Hepatocyte (in vitro differentiated cells): ENCODE measurements around the gene SV2A. TPM values are rescaled to one million over a fixed set of nuclear protein-coding genes. Genes with fewer than 3 reads are reported as not detected.
"Not testable (repeated sequence)": the region's sequence is repeated elsewhere in the genome, so short reads cannot be mapped to it uniquely, and the experiment has no call there.

Experiments used
- DNase-seq: peaks from one replicate; pipeline ENCODE4 v3.0.0-alpha.2; 2016; ENCODE audit warnings: low spot score
- H2AFZ ChIP-seq: fragments of 200-600 bp; sonication (generic); 2 replicates; pipeline ENCODE4 v1.6.0; 2016; ENCODE audit warnings: antibody characterized with exemption, mild to moderate bottlenecking
- H3K27ac ChIP-seq: fragments of 200-600 bp; sonication (generic); 2 replicates; pipeline ENCODE4 v1.5.1; 2016; ENCODE audit warnings: mild to moderate bottlenecking
- H3K27me3 ChIP-seq: fragments of 200-600 bp; sonication (generic); 2 replicates; pipeline ENCODE4 v1.6.1; 2016
- H3K36me3 ChIP-seq: fragments of 200-600 bp; sonication (generic); replicated peaks from 2 replicates; pipeline ENCODE4 v1.5.1; 2016; ENCODE audit warnings: low read depth; ENCODE audit not compliant: insufficient read depth
- H3K4me1 ChIP-seq: fragments of 200-600 bp; sonication (generic); 2 replicates; pipeline ENCODE4 v1.5.1; 2016; ENCODE audit warnings: mild to moderate bottlenecking, moderate library complexity; ENCODE audit not compliant: insufficient read depth
- H3K4me2 ChIP-seq: fragments of 200-600 bp; sonication (generic); 2 replicates; pipeline ENCODE4 v1.6.0; 2016
- H3K4me3 ChIP-seq: fragments of 200-600 bp; sonication (generic); 2 replicates; pipeline ENCODE4 v1.5.1; 2016; ENCODE audit warnings: mild to moderate bottlenecking
- H3K79me2 ChIP-seq: fragments of 200-600 bp; sonication (generic); 2 replicates; pipeline ENCODE4 v1.6.0; 2017; ENCODE audit warnings: mild to moderate bottlenecking
- H3K9me2 ChIP-seq: fragments of 200-600 bp; sonication (generic); replicated peaks from 2 replicates; pipeline ENCODE4 v1.6.0; 2017; ENCODE audit warnings: mild to moderate bottlenecking; ENCODE audit not compliant: insufficient read depth
- H3K9me3 ChIP-seq: fragments of 200-600 bp; sonication (generic); 2 replicates; pipeline ENCODE4 v1.5.1; 2016; ENCODE audit warnings: low read depth, mild to moderate bottlenecking
- H4K20me1 ChIP-seq: fragments of 200-600 bp; sonication (generic); 2 replicates; pipeline ENCODE4 v1.6.0; 2016; ENCODE audit warnings: mild to moderate bottlenecking; ENCODE audit not compliant: insufficient read depth, poor library complexity, severe bottlenecking
- EZH2 ChIP-seq: fragments of 200-600 bp; sonication (generic); IDR thresholded peaks from 2 replicates; pipeline ENCODE4 v1.6.1; 2016; ENCODE audit warnings: antibody characterized with exemption, mild to moderate bottlenecking, borderline replicate concordance
- EZH2phosphoT487 ChIP-seq: fragments of 200-600 bp; sonication (generic); IDR thresholded peaks from one replicate; pipeline ENCODE4 v1.6.1; 2018; ENCODE audit warnings: antibody characterized with exemption, mild to moderate bottlenecking, low read depth, moderate library complexity; ENCODE audit not compliant: unreplicated experiment, severe bottlenecking
- WGBS: methylation state at CpG from one replicate; pipeline ENCODE4 v1.1.6; 2016; ENCODE audit warnings: low lambda C conversion rate; ENCODE audit errors: missing lambda C conversion rate; 5-methylcytosine and 5-hydroxymethylcytosine counted together
- polyA plus RNA-seq: library from polyadenylated mRNA; unstranded; fragments of >200 nt; fragmentation: Nextera tagmentation; extraction: Ambion mirVana; gene quantifications from 2 replicates; pipeline ENCODE4 v1.2.1, GENCODE V29; 2016
- total RNA-seq: library from RNA; depleted of rRNA; stranded (reverse); fragments of >200 nt; gene quantifications from 2 replicates; pipeline ENCODE4 v1.2.3, GENCODE V29; 2014
- TF ChIP-seq, protein P1 (sequence below): fragments of 200-600 bp; sonication (generic); IDR thresholded peaks from 2 replicates; pipeline ENCODE4 v1.5.1; 2016; ENCODE audit warnings: antibody characterized with exemption, mild to moderate bottlenecking; ENCODE audit not compliant: poor library complexity

SV2A gene
- total and polyA plus RNA-seq, 2 experiments from 2014 or later: 5.0 to 5.5 TPM

DNA sequence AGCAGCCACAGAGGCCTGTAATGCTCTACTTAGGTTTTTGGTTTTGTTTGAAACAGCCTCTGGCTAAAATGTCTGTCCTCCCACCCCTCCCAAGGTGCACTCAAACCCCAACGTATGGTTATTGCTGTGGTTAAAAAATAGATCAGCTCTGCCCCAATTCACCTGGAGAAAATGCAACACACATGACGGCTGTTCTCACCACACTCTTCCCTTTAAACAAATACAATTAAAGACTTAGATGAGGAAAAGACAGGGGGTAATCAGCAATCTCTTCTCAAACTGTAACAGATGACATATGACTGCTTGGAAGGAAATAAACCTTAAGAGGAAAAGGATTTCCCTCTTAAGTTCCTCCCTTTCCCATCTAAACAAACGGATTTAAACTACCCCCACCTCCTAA, 25.2 kb upstream of the SV2A start:
- no peak overlapping the region for H2AFZ ChIP-seq
- no peak for TF ChIP-seq EZH2phosphoT487
- TF ChIP-seq EZH2: no peak
- TF ChIP-seq, protein P1, sequence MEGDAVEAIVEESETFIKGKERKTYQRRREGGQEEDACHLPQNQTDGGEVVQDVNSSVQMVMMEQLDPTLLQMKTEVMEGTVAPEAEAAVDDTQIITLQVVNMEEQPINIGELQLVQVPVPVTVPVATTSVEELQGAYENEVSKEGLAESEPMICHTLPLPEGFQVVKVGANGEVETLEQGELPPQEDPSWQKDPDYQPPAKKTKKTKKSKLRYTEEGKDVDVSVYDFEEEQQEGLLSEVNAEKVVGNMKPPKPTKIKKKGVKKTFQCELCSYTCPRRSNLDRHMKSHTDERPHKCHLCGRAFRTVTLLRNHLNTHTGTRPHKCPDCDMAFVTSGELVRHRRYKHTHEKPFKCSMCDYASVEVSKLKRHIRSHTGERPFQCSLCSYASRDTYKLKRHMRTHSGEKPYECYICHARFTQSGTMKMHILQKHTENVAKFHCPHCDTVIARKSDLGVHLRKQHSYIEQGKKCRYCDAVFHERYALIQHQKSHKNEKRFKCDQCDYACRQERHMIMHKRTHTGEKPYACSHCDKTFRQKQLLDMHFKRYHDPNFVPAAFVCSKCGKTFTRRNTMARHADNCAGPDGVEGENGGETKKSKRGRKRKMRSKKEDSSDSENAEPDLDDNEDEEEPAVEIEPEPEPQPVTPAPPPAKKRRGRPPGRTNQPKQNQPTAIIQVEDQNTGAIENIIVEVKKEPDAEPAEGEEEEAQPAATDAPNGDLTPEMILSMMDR: no peak
- no peaks in the 10 kb centered on the region for H3K9me2 ChIP-seq
- H3K79me2 ChIP-seq: peaks cover 4% of the 10 kb centered on the region
- no peaks in the 10 kb centered on the region for H4K20me1 ChIP-seq
- peaks cover 14% of the 10 kb centered on the region for H3K4me1 ChIP-seq
- H3K4me2 ChIP-seq: no peak overlapping the region
- H3K9me3 ChIP-seq: no peaks in the 10 kb centered on the region
- 52% methylated on average over 3 of the region's 3 CpGs for WGBS
- H3K27ac ChIP-seq: peak overlapping the region; percentile 60
- no peaks in the 10 kb centered on the region for H3K36me3 ChIP-seq
- no peak overlapping the region for H3K4me3 ChIP-seq
- H3K27me3 ChIP-seq: no peaks in the 10 kb centered on the region
- no peak for DNase-seq

DNA sequence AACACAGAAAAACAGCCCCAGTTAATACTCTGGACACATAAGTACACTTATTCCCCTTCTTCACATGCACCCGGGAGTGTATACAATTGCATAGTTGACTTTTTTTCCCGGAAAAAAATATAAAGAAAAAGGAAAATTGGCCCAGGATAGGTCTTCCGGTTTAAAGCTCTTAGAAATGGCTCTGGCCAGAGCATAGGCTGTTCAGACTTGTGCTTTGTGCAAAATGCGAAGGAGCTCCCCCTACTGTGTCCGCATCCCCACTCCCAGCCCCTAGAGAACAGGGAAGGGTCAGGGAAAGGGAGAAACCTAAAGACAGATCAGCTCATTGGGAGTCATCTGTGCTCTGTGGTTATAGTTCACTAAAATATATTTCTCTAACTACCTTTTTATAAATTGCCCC, 24.6 kb upstream of the SV2A start:
- H3K79me2 ChIP-seq: peaks cover 4% of the 10 kb centered on the region
- peak overlapping the region; percentile 60 for H3K27ac ChIP-seq
- no peaks in the 10 kb centered on the region for H3K9me3 ChIP-seq
- no peak overlapping the region for H3K4me2 ChIP-seq
- H4K20me1 ChIP-seq: no peaks in the 10 kb centered on the region
- H3K4me1 ChIP-seq: peaks cover 21% of the 10 kb centered on the region
- WGBS: 50% methylated on average over 5 of the region's 5 CpGs
- H2AFZ ChIP-seq: no peak overlapping the region
- DNase-seq: peak; percentile 62
- no peaks in the 10 kb centered on the region for H3K27me3 ChIP-seq
- H3K9me2 ChIP-seq: no peaks in the 10 kb centered on the region
- H3K36me3 ChIP-seq: no peaks in the 10 kb centered on the region
- no peak for TF ChIP-seq EZH2
- TF ChIP-seq, protein P1: peak; percentile 44
- H3K4me3 ChIP-seq: no peak overlapping the region

DNA sequence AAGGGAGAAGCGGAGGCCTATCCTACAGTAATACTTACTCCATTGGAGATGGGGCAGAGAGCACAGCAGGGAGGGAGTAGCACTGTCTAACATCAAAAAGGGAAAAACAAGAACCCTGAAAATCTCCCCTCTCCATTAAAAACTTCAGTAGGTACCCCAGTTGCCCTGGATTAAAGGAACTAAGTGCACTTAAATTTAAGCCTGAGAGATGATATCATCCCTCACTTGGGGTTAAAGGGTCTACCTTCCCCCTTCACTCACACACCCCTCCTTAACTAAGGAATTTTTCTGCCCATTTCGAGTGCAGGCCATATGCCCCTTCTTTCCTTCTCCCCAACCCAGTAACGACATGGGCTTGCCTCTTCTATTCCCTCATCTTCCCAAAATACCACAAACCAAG, 22.8 kb upstream of the SV2A start:
- H3K4me1 ChIP-seq: peaks cover 28% of the 10 kb centered on the region

GRCh38 chr1:149938668-149939003, 21.0 kb upstream of the SV2A start:
- Histone ChIP-seq H3K4me1 (peaks cover 28% of the 10 kb centered on the region), H3K27ac (peak overlapping the region; percentile 87), H3K4me2 (peak overlapping the region; percentile 90), H3K79me2 (peaks cover 23% of the 10 kb centered on the region)
- H3K9me2 ChIP-seq, H2AFZ ChIP-seq, DNase-seq, H3K36me3 ChIP-seq, H3K4me3 ChIP-seq, H3K27me3 ChIP-seq, H3K9me3 ChIP-seq, H4K20me1 ChIP-seq: not testable (repeated sequence)
- 23% methylated on average over 11 of the region's 13 CpGs for WGBS

More for the DNA sequence above, 22.8 kb upstream of the SV2A start:
- peaks cover 11% of the 10 kb centered on the region for H3K79me2 ChIP-seq
- H3K9me2 ChIP-seq: no peaks in the 10 kb centered on the region
- no peaks in the 10 kb centered on the region for H3K36me3 ChIP-seq
- DNase-seq: no peak
- H3K27ac ChIP-seq: peak overlapping the region; percentile 87
- no peak for TF ChIP-seq EZH2
- no peaks in the 10 kb centered on the region for H3K27me3 ChIP-seq
- no peaks in the 10 kb centered on the region for H3K9me3 ChIP-seq
- no peak overlapping the region for H2AFZ ChIP-seq
- H3K4me3 ChIP-seq: no peak overlapping the region
- no peak overlapping the region for H3K4me2 ChIP-seq
- 76% methylated on average over 3 of the region's 3 CpGs for WGBS
- no peaks in the 10 kb centered on the region for H4K20me1 ChIP-seq

- no peaks in the 10 kb centered on the region for H3K9me3 ChIP-seq
- H3K27ac ChIP-seq: peak overlapping the region; percentile 87
- no peaks in the 10 kb centered on the region for H3K27me3 ChIP-seq
- no peak for TF ChIP-seq EZH2
- TF ChIP-seq, protein P1: no peak
- no peak for TF ChIP-seq EZH2phosphoT487
- H3K4me3 ChIP-seq: no peak overlapping the region
- peak overlapping the region; percentile 90 for H3K4me2 ChIP-seq
- DNase-seq: peak; percentile 25
- H3K9me2 ChIP-seq: no peaks in the 10 kb centered on the region
- H2AFZ ChIP-seq: no peak overlapping the region
- H3K36me3 ChIP-seq: no peaks in the 10 kb centered on the region
- peaks cover 23% of the 10 kb centered on the region for H3K79me2 ChIP-seq
- H4K20me1 ChIP-seq: no peaks in the 10 kb centered on the region
- peaks cover 28% of the 10 kb centered on the region for H3K4me1 ChIP-seq
Observed at GRCh38 chr1:149937759-149938158, 20.1 kb upstream of the SV2A start.
